Endothelial cell of umbilical vein (primary cell): ENCODE data around the gene CCL11. TPM values are rescaled to one million over a fixed set of nuclear protein-coding genes. Genes with fewer than 3 reads are reported as not detected.

Source experiments
- BruUV-seq: library from RNA; stranded (reverse); fragments of 400-500 nt; replicated peaks from 2 replicates; lab custom pipeline; 2021; lab: Mats Ljungman, UMichigan
- CTCF ChIA-PET: fragments of 300-600, 350-600 bp; sonication (Branson Sonifier 250); formaldehyde crosslinking; loops from one replicate; lab custom pipeline; 2021; ENCODE audit warnings: antibody characterized with exemption, inconsistent platforms; lab: Charles Lee
- POLR2A ChIA-PET: fragments of 300-600, 350-600 bp; sonication (Branson Sonifier 250); formaldehyde crosslinking; loops from one replicate; lab custom pipeline; 2021; ENCODE audit warnings: antibody characterized with exemption, inconsistent platforms; lab: Charles Lee
- DNase-seq: peaks from one replicate; pipeline ENCODE4 v3.0.0-alpha.2; 2011; ENCODE audit warnings: low read depth, low spot score
- FAIRE-seq: peaks from 2 replicates; lab custom pipeline; 2011; peaks lifted over from hg19 to GRCh38; lab: Jason Lieb, UNC
- H2AFZ ChIP-seq: 2 replicates; pipeline ENCODE4 v1.6.0; 2012; ENCODE audit warnings: low read depth, low read length, control low read depth, inconsistent platforms
- H3K27ac ChIP-seq: 2 replicates; pipeline ENCODE4 v1.5.1; 2011; ENCODE audit warnings: low read depth, mild to moderate bottlenecking, control low read depth, low read length, moderate library complexity; ENCODE audit not compliant: insufficient read depth
- H3K27me3 ChIP-seq, 2 experiments: 2 replicates each; pipeline versions ENCODE4 v1.6.0 to v1.6.1; 2011; ENCODE audit warnings: low read length in 2 of 2, mixed read lengths in 1 of 2; ENCODE audit not compliant: control insufficient read depth in 2 of 2, insufficient read depth in 2 of 2
- H3K36me3 ChIP-seq, 2 experiments: 2 replicates in 1 of 2; 3 replicates in 1 of 2; pipeline ENCODE4 v1.5.1; 2011; ENCODE audit warnings: low read length in 2 of 2, mild to moderate bottlenecking in 1 of 2, moderate library complexity in 1 of 2; ENCODE audit not compliant: control insufficient read depth in 2 of 2, insufficient read depth in 2 of 2; ENCODE audit errors: extremely low read depth in 1 of 2
- H3K4me1 ChIP-seq: 3 replicates; pipeline ENCODE4 v1.5.1; 2011; ENCODE audit warnings: mild to moderate bottlenecking, low read length; ENCODE audit not compliant: control insufficient read depth, insufficient read depth; ENCODE audit errors: extremely low read depth
- H3K4me2 ChIP-seq: 2 replicates; pipeline ENCODE4 v1.6.1; 2011; ENCODE audit warnings: low read length, control low read depth, mixed read lengths; ENCODE audit not compliant: insufficient read depth
- H3K4me3 ChIP-seq, 3 experiments: fragments of 200-600 bp in 1 of 3; sonication (generic), shearing (Covaris generic) in 1 of 3; replicated peaks in 1 of 3; 2 replicates each; pipeline ENCODE4 v1.5.1; 2011 to 2016; ENCODE audit warnings: control low read depth in 3 of 3, low read length in 3 of 3, mild to moderate bottlenecking in 2 of 3, inconsistent platforms in 1 of 3, low read depth in 1 of 3, moderate library complexity in 1 of 3; ENCODE audit not compliant: insufficient read depth in 1 of 3
- H3K79me2 ChIP-seq: 2 replicates; pipeline ENCODE4 v1.6.0; 2012; ENCODE audit warnings: low read length, inconsistent platforms; ENCODE audit not compliant: control insufficient read depth, insufficient read depth
- H3K9ac ChIP-seq: replicated peaks from 2 replicates; pipeline ENCODE3; 2011; ENCODE audit warnings: low read length, control low read depth; ENCODE audit not compliant: insufficient read depth; ENCODE audit errors: extremely low read depth
- H3K9me1 ChIP-seq: replicated peaks from 3 replicates; pipeline ENCODE4 v1.6.0; 2011; ENCODE audit warnings: mild to moderate bottlenecking, low read length; ENCODE audit not compliant: control insufficient read depth, insufficient read depth; ENCODE audit errors: extremely low read depth
- H3K9me3 ChIP-seq: replicated peaks from 2 replicates; pipeline ENCODE4 v1.5.1; 2012; ENCODE audit warnings: low read length, inconsistent platforms; ENCODE audit not compliant: control insufficient read depth, insufficient read depth
- H4K20me1 ChIP-seq: replicated peaks from 2 replicates; pipeline ENCODE3; 2011; ENCODE audit warnings: mild to moderate bottlenecking, low read length; ENCODE audit not compliant: control insufficient read depth, insufficient read depth; ENCODE audit errors: extremely low read depth
- FOS ChIP-seq: IDR thresholded peaks from 2 replicates; pipeline ENCODE4 v1.6.1; 2011; ENCODE audit warnings: mild to moderate bottlenecking, low read length, moderate library complexity, borderline replicate concordance; ENCODE audit not compliant: insufficient read depth
- GATA2 ChIP-seq: IDR thresholded peaks from 2 replicates; pipeline ENCODE4 v1.7.0; 2011; ENCODE audit warnings: low read depth, mild to moderate bottlenecking, moderate library complexity, mixed read lengths, low read length; ENCODE audit not compliant: insufficient read length, insufficient read depth
- JUN ChIP-seq: IDR thresholded peaks from 2 replicates; pipeline ENCODE4 v1.6.1; 2011; ENCODE audit warnings: borderline replicate concordance, low read depth; ENCODE audit not compliant: insufficient read length, insufficient read depth
- MAX ChIP-seq: IDR thresholded peaks from 2 replicates; pipeline ENCODE4 v1.6.1; 2011; ENCODE audit not compliant: insufficient read depth, insufficient read length
- MYC ChIP-seq: IDR thresholded peaks from one replicate; pipeline ENCODE4 v1.6.1; 2011; ENCODE audit warnings: mild to moderate bottlenecking, low read depth, low read length
- POLR2A ChIP-seq: IDR thresholded peaks from 2 replicates; pipeline ENCODE4 v1.6.1; 2012; ENCODE audit warnings: low read depth, mild to moderate bottlenecking, control low read depth, low read length
- POLR2AphosphoS5 ChIP-seq: IDR thresholded peaks from 2 replicates; pipeline ENCODE4 v1.6.1; 2012; ENCODE audit warnings: low read depth, mild to moderate bottlenecking, control low read depth, low read length, moderate library complexity; ENCODE audit not compliant: insufficient read depth
- dilution Hi-C: fragments of 300-500 bp; cut with MboI; formaldehyde crosslinking; loops from one replicate; pipeline ENCODE4 v1.15.0; 2019; ENCODE audit warnings: low sequenced_read_pairs; ENCODE audit not compliant: extremely low pct_ligation_motif_present
- intact Hi-C: fragments of 100-400 bp; cut with micrococcal nuclease; formaldehyde crosslinking; loops from one replicate; pipeline ENCODE4 v1.10.0; 2022
- polyA plus RNA-seq, 4 experiments: library from polyadenylated mRNA; depleted of rRNA in 3 of 4; stranded (reverse) in 3 of 4; unstranded in 1 of 4; fragments of >200 nt; gene quantifications; 2 replicates each; pipeline versions ENCODE4 v1.2.1 to v1.2.3, GENCODE V29; 2011 to 2012; ENCODE audit warnings: missing spikeins in 1 of 4
- total RNA-seq: library from RNA; stranded (reverse); gene quantifications from 2 replicates; pipeline ENCODE4 v1.2.3, GENCODE V29; 2021

Gene CCL11
- total and polyA plus RNA-seq, 2 donors (not counting 3 experiments of a cell fraction or from before 2014, with no cell fraction given) = not detected

GRCh38 chr17:34290586-34290985 lies 5.0 kb downstream of the CCL11 start:
- BruUV-seq = no TSS peak
- Histone ChIP-seq H3K9me1 (no peaks in the 10 kb centered on the region), H3K9me3 (no peaks in the 10 kb centered on the region), H3K4me2 (no peak overlapping the region), H3K27ac (no peak overlapping the region), H4K20me1 (no peaks in the 10 kb centered on the region), H3K4me1 (peaks cover 5% of the 10 kb centered on the region), H3K27me3 (peaks cover 7 to 9% of the 10 kb centered on the region in 2 experiments), H3K36me3 (no peaks in the 10 kb centered on the region), H3K79me2 (no peaks in the 10 kb centered on the region), H2AFZ (no peak overlapping the region), H3K9ac (no peak overlapping the region), H3K4me3 (no peak overlapping the region)
- ChIA-PET CTCF (interaction anchor here (1.5 kb wide), 1 partner anchor 16 kb away, joined by 6 read pairs; no protein-coding TSS in a partner anchor), POLR2A (no interaction called here)
- dilution Hi-C loops (no loop called here), intact Hi-C loops (no loop called here)
- DNase-seq (no peak), FAIRE-seq (no peak)
- TF ChIP-seq POLR2AphosphoS5 = no peak
- TF ChIP-seq MYC = no peak
- TF ChIP-seq MAX = no peak
- no peak for TF ChIP-seq GATA2
- TF ChIP-seq FOS = no peak
- no peak for TF ChIP-seq JUN

- Histone ChIP-seq H3K9ac (no peak overlapping the region), H3K9me3 (no peaks in the 10 kb centered on the region), H3K4me3 (no peak overlapping the region), H3K36me3 (no peaks in the 10 kb centered on the region), H4K20me1 (no peaks in the 10 kb centered on the region), H3K9me1 (no peaks in the 10 kb centered on the region), H3K4me1 (peaks cover 5% of the 10 kb centered on the region), H2AFZ (no peak overlapping the region), H3K4me2 (no peak overlapping the region), H3K27ac (no peak overlapping the region), H3K79me2 (no peaks in the 10 kb centered on the region), H3K27me3 (peaks cover 0 to 4% of the 10 kb centered on the region in 2 experiments)
- no peak for DNase-seq
- TF ChIP-seq POLR2A (no peak), MYC (no peak), JUN (peak; percentile 8)
- dilution Hi-C loops (no loop called here), intact Hi-C loops (no loop called here)
- ChIA-PET CTCF (interaction anchor here (1.0 to 1.5 kb wide), 3 partner anchors 9 to 70 kb away, joined by 3 to 6 read pairs (median 5); no protein-coding TSS in a partner anchor), POLR2A (no interaction called here)
- FAIRE-seq = no peak
- no TSS peak for BruUV-seq
These were observed 6.3 kb downstream of the CCL11 start for GRCh38 chr17:34291721-34292348.
